GM12801 (cell line): ENCODE results near the gene DPP7.

ENCODE experiments used
- CTCF ChIP-seq: IDR thresholded peaks from one replicate; pipeline ENCODE4 v1.5.1; 2011; ENCODE audit warnings: control low read depth; ENCODE audit not compliant: insufficient read length; ENCODE audit errors: extremely low read depth

Gene DPP7

GRCh38 chr9:137146527-137146918 is 32.0 kb upstream of the DPP7 start:
- TF ChIP-seq CTCF, result no peak

GRCh38 chr9:137145731-137146526 is 31.4 kb upstream of the DPP7 start:
- TF ChIP-seq CTCF, result no peak

- no peak for TF ChIP-seq CTCF
These were observed 28.9 kb upstream of the DPP7 start for GRCh38 chr9:137143459-137143858.

- TF ChIP-seq CTCF, result no peak
These were observed 27.7 kb upstream of the DPP7 start for GRCh38 chr9:137141976-137142936.

- no peak for TF ChIP-seq CTCF
These were observed 26.7 kb upstream of the DPP7 start for GRCh38 chr9:137141050-137141810.

- TF ChIP-seq CTCF, result no peak
These were observed 25.8 kb upstream of the DPP7 start for GRCh38 chr9:137140151-137141012.
